Measurements from ENCODE around the gene STAT4. TPM values are rescaled to one million over a fixed set of nuclear protein-coding genes. Genes with fewer than 3 reads are reported as not detected.

STAT4 gene
- total RNA-seq, 4 donors from 2014 or later = 0.34 to 2.7 (median 0.81) TPM; not detected in 1

DNA sequence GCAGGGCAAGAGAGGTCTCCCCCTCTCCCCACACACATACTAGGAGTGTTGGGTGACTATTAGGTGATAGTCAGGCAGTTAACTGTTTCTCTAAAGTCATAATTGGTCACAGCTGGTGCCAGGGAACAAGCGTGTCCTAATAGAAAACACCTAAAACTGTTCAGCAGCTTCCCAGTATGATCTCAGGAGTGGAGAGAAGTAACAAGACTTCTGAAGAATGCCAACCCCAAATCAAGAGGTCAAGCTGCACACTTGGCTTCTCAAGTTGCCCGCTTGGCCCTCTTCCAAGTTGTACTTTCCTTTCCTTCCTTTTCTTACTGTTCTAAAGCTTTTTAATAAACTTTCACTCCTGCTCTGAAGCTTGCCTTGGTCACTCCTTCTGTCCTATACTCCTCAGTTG, 114.4 kb downstream of the STAT4 start:
- H3K4me1 ChIP-seq = peaks cover 10% of the 10 kb centered on the region
- H3K4me3 ChIP-seq = no peak overlapping the region
- no peak for DNase-seq (ENCODE audit: low spot score in 2 of 2)
- H3K36me3 ChIP-seq = no peaks in the 10 kb centered on the region
- no peaks in the 10 kb centered on the region for H3K9me3 ChIP-seq
- no peak overlapping the region for H3K27ac ChIP-seq
- TF ChIP-seq POLR2A (IDR thresholded peaks at IDR 0.05) (no peak), POLR2AphosphoS5 (IDR thresholded peaks at IDR 0.05) (no peak), EP300 (IDR thresholded peaks at IDR 0.05) (no peak)
- TF ChIP-seq, protein P1, sequence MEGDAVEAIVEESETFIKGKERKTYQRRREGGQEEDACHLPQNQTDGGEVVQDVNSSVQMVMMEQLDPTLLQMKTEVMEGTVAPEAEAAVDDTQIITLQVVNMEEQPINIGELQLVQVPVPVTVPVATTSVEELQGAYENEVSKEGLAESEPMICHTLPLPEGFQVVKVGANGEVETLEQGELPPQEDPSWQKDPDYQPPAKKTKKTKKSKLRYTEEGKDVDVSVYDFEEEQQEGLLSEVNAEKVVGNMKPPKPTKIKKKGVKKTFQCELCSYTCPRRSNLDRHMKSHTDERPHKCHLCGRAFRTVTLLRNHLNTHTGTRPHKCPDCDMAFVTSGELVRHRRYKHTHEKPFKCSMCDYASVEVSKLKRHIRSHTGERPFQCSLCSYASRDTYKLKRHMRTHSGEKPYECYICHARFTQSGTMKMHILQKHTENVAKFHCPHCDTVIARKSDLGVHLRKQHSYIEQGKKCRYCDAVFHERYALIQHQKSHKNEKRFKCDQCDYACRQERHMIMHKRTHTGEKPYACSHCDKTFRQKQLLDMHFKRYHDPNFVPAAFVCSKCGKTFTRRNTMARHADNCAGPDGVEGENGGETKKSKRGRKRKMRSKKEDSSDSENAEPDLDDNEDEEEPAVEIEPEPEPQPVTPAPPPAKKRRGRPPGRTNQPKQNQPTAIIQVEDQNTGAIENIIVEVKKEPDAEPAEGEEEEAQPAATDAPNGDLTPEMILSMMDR (IDR thresholded peaks at IDR 0.05) = no peak
- WGBS = 82% methylated on average over 2 of the region's 2 CpGs
- no peaks in the 10 kb centered on the region for H3K27me3 ChIP-seq

DNA sequence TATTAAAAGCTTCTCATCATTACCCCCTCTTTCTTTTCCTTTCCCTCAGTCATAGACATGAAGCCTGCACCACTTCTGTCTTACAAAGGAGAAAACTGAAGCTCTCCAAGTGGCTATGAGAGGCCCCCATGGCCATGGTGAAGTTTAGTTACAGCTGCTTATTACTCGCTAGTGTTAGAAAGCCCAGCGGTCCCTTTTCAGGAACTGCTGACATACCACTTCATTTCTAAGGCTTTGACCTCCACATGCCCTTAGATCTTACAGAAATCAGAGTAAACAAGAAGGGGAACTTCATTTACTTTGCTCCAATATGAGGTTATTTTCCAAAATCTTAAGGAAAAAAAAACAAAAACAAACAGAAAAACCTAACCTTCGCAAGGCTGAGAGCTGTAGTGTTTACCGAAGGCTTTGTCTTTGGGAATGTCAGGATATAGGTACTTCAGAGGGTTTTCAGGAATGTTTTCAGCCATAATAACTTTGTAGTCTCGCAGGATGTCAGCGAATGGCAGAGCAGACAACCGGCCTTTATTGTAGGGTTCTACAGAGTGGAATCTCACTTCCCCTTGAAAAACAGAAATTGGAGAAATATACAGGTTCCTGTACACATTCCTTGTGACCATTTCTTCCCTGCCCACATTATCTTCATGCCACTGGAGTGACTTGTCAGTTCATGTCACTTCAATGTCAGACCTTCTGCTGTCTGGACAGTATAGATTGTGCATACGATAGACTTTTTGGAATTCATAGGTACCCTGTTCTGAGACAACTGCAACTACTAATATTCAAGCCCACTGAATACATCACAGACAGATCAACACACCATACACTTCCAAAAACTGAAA, 118.0 kb downstream of the STAT4 start:
- 84% methylated on average over 8 of the region's 8 CpGs for WGBS

DNA sequence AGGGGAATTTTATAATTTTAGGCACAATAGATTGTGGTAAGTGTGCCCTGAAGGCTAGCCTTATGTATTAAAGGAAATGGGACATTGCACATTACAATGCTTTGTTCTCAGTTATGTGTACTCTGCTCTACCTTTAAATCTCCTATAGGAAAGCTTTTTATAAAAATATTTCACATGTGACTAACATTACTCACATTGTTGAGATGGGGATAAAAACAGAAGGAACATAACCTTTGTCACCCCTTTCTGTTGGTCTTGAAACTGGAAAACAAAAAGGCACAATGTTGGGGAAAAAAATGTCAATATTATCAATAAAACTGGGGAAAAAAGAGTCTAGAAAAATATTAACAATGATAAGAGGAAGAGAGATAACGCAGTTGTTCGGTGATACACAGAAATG, 119.5 kb downstream of the STAT4 start:
- H3K27me3 ChIP-seq = no peaks in the 10 kb centered on the region
- H3K36me3 ChIP-seq = no peaks in the 10 kb centered on the region
- no peak overlapping the region for H3K4me3 ChIP-seq
- WGBS = 95% methylated on average over 2 of the region's 2 CpGs
- H3K9me3 ChIP-seq = no peaks in the 10 kb centered on the region
- no peaks in the 10 kb centered on the region for H3K4me1 ChIP-seq
- no peak for TF ChIP-seq POLR2AphosphoS5 (IDR thresholded peaks at IDR 0.05)
- no peak for TF ChIP-seq POLR2A (IDR thresholded peaks at IDR 0.05)
- TF ChIP-seq, protein P1 (IDR thresholded peaks at IDR 0.05) = no peak
- no peak for TF ChIP-seq EP300 (IDR thresholded peaks at IDR 0.05)
- no peak for DNase-seq (ENCODE audit: low spot score in 2 of 2)
- H3K27ac ChIP-seq = no peak overlapping the region

More for the DNA sequence above, 118.0 kb downstream of the STAT4 start:
- Histone ChIP-seq H3K27ac (no peak overlapping the region), H3K9me3 (no peaks in the 10 kb centered on the region), H3K4me1 (peaks cover under 1% of the 10 kb centered on the region), H3K27me3 (no peaks in the 10 kb centered on the region), H3K4me3 (no peak overlapping the region), H3K36me3 (no peaks in the 10 kb centered on the region)
- no peak for DNase-seq (ENCODE audit: low spot score in 2 of 2)
- TF ChIP-seq EP300 (IDR thresholded peaks at IDR 0.05) = no peak

- TF ChIP-seq POLR2AphosphoS5 (IDR thresholded peaks at IDR 0.05) (no peak), POLR2A (IDR thresholded peaks at IDR 0.05) (no peak), EP300 (IDR thresholded peaks at IDR 0.05) (no peak)
- TF ChIP-seq, protein P1 (IDR thresholded peaks at IDR 0.05) = peak; percentile 51 to 57
Observed at GRCh38 chr2:191030521-191031154, 120.2 kb downstream of the STAT4 start.

GRCh38 chr2:191029280-191029950, 121.4 kb downstream of the STAT4 start:
- no peaks in the 10 kb centered on the region for H3K27me3 ChIP-seq
- no peak for DNase-seq (ENCODE audit: low spot score in 2 of 2)
- H3K27ac ChIP-seq = no peak overlapping the region
- WGBS = 86% methylated on average over 10 of the region's 10 CpGs
- no peak overlapping the region for H3K4me3 ChIP-seq
- H3K4me1 ChIP-seq = no peaks in the 10 kb centered on the region
- H3K36me3 ChIP-seq = no peaks in the 10 kb centered on the region
- no peaks in the 10 kb centered on the region for H3K9me3 ChIP-seq
- TF ChIP-seq, protein P1 (IDR thresholded peaks at IDR 0.05) = no peak
- TF ChIP-seq POLR2AphosphoS5 (IDR thresholded peaks at IDR 0.05) = no peak

More at GRCh38 chr2:191030521-191031154, 120.2 kb downstream of the STAT4 start:
- no peaks in the 10 kb centered on the region for H3K27me3 ChIP-seq
- H3K4me1 ChIP-seq = no peaks in the 10 kb centered on the region
- H3K27ac ChIP-seq = no peak overlapping the region
- WGBS = 44% methylated on average over 8 of the region's 8 CpGs
- H3K4me3 ChIP-seq = no peak overlapping the region
- no peaks in the 10 kb centered on the region for H3K36me3 ChIP-seq
- no peaks in the 10 kb centered on the region for H3K9me3 ChIP-seq
- DNase-seq (ENCODE audit: low spot score in 2 of 2) = no peak
